Mesenchymal stem cell (in vitro differentiated cells and primary cell): ENCODE results near the gene DISC1.

Experiments
- DNase-seq: peaks from one replicate; pipeline ENCODE4 v3.0.0-alpha.2; 2013
- H2AFZ ChIP-seq: one replicate; pipeline ENCODE4 v1.6.1; 2013; ENCODE audit warnings: low read depth, mild to moderate bottlenecking, control low read depth, inconsistent platforms, low read length, moderate library complexity
- H2AK5ac ChIP-seq: 2 replicates; pipeline ENCODE4 v1.6.1; 2013; ENCODE audit warnings: low read length, moderate library complexity, mild to moderate bottlenecking, inconsistent platforms; ENCODE audit not compliant: severe bottlenecking
- H2BK120ac ChIP-seq: one replicate; pipeline ENCODE4 v1.6.1; 2013; ENCODE audit warnings: low read depth, mild to moderate bottlenecking, inconsistent platforms, low read length, moderate library complexity
- H2BK12ac ChIP-seq, 2 experiments: one replicate each; pipeline ENCODE4 v1.6.1; 2013; ENCODE audit warnings: inconsistent platforms in 2 of 2, low read length in 2 of 2, mild to moderate bottlenecking in 2 of 2, moderate library complexity in 2 of 2, control low read depth in 1 of 2
- H2BK15ac ChIP-seq: one replicate; pipeline ENCODE4 v1.6.1; 2013; ENCODE audit warnings: mild to moderate bottlenecking, low read depth, inconsistent platforms; ENCODE audit not compliant: poor library complexity, severe bottlenecking
- H2BK5ac ChIP-seq: 2 replicates; pipeline ENCODE4 v1.6.1; 2013; ENCODE audit warnings: low read depth, mild to moderate bottlenecking, low read length, control low read depth, inconsistent platforms; ENCODE audit not compliant: poor library complexity, severe bottlenecking
- H3K14ac ChIP-seq, 2 experiments: one replicate each; pipeline ENCODE4 v1.6.1; 2013; ENCODE audit warnings: inconsistent platforms in 2 of 2, low read length in 2 of 2, control low read depth in 1 of 2, mild to moderate bottlenecking in 1 of 2, moderate library complexity in 1 of 2
- H3K18ac ChIP-seq, 2 experiments: one replicate each; pipeline ENCODE4 v1.6.1; 2013; ENCODE audit warnings: inconsistent platforms in 2 of 2, low read length in 2 of 2, control low read depth in 1 of 2, low read depth in 1 of 2, mild to moderate bottlenecking in 1 of 2
- H3K23ac ChIP-seq, 2 experiments: one replicate each; pipeline ENCODE4 v1.6.1; 2013; ENCODE audit warnings: inconsistent platforms in 2 of 2, low read length in 2 of 2, mild to moderate bottlenecking in 2 of 2, moderate library complexity in 2 of 2, control low read depth in 1 of 2
- H3K27ac ChIP-seq: 2 replicates; pipeline ENCODE4 v1.5.1; 2013; ENCODE audit warnings: mild to moderate bottlenecking, moderate library complexity, low read length, control low read depth, inconsistent platforms; ENCODE audit not compliant: poor library complexity, severe bottlenecking
- H3K27me3 ChIP-seq, 2 experiments: 2 replicates each; pipeline versions ENCODE4 v1.6.1 to v1.7.0; 2013; ENCODE audit warnings: low read length in 2 of 2, mild to moderate bottlenecking in 2 of 2, moderate library complexity in 2 of 2, control low read depth in 1 of 2, inconsistent platforms in 1 of 2; ENCODE audit not compliant: control insufficient read depth in 1 of 2, insufficient read depth in 1 of 2
- H3K36me3 ChIP-seq, 2 experiments: 2 replicates each; pipeline versions ENCODE4 v1.6.1 to v1.7.0; 2013; ENCODE audit warnings: low read length in 2 of 2, control low read depth in 1 of 2, inconsistent platforms in 1 of 2, low read depth in 1 of 2, mild to moderate bottlenecking in 1 of 2; ENCODE audit not compliant: insufficient read depth in 2 of 2, control insufficient read depth in 1 of 2
- H3K4ac ChIP-seq, 2 experiments: one replicate each; pipeline ENCODE4 v1.6.1; 2013; ENCODE audit warnings: inconsistent platforms in 2 of 2, low read length in 2 of 2, mild to moderate bottlenecking in 2 of 2, moderate library complexity in 2 of 2, control low read depth in 1 of 2, low read depth in 1 of 2
- H3K4me1 ChIP-seq: 2 replicates; pipeline ENCODE4 v1.6.1; 2013; ENCODE audit warnings: low read depth, low read length, control low read depth; ENCODE audit not compliant: control insufficient read depth, insufficient read depth
- H3K4me2 ChIP-seq: 2 replicates; pipeline ENCODE4 v1.6.1; 2013; ENCODE audit warnings: low read length, mild to moderate bottlenecking, inconsistent platforms; ENCODE audit not compliant: poor library complexity, severe bottlenecking
- H3K4me3 ChIP-seq, 2 experiments: 2 replicates each; pipeline versions ENCODE4 v1.5.1 to v1.7.0; 2013; ENCODE audit warnings: low read length in 2 of 2, mild to moderate bottlenecking in 2 of 2, control low read depth in 1 of 2, low read depth in 1 of 2; ENCODE audit not compliant: insufficient read depth in 1 of 2
- H3K79me1 ChIP-seq: replicated peaks from 2 replicates; pipeline ENCODE4 v1.6.1; 2013; ENCODE audit warnings: mild to moderate bottlenecking, control low read depth, low read length, inconsistent platforms; ENCODE audit not compliant: poor library complexity, severe bottlenecking
- H3K9ac ChIP-seq: 2 replicates; pipeline ENCODE4 v1.7.0; 2013; ENCODE audit warnings: mild to moderate bottlenecking, low read length, moderate library complexity
- H3K9me3 ChIP-seq: 2 replicates; pipeline ENCODE4 v1.7.0; 2013; ENCODE audit warnings: mild to moderate bottlenecking, low read length; ENCODE audit not compliant: control insufficient read depth
- H4K8ac ChIP-seq: one replicate; pipeline ENCODE4 v1.6.1; 2013; ENCODE audit warnings: inconsistent platforms, mild to moderate bottlenecking, low read length, moderate library complexity
- H4K91ac ChIP-seq: one replicate; pipeline ENCODE4 v1.6.1; 2013; ENCODE audit warnings: mild to moderate bottlenecking, low read length, inconsistent platforms
- WGBS: methylation state at CpG from one replicate; pipeline ENCODE4 v1.1.7; 2013; ENCODE audit warnings: mixed read lengths; 5-methylcytosine and 5-hydroxymethylcytosine counted together

DISC1 gene

GRCh38 chr1:231799363-231799986 is 172.9 kb downstream of the DISC1 start:
- Histone ChIP-seq H3K18ac (no peak overlapping the region), H3K9me3 (peaks cover 6% of the 10 kb centered on the region), H3K23ac (no peak overlapping the region), H2AFZ (no peak overlapping the region), H3K4me3 (no peak overlapping the region), H3K9ac (no peak overlapping the region), H3K79me1 (peaks cover 5% of the 10 kb centered on the region), H2BK15ac (no peak overlapping the region), H2BK5ac (no peak overlapping the region), H3K4me1 (peaks cover 2% of the 10 kb centered on the region), H3K14ac (no peak overlapping the region), H4K8ac (no peak overlapping the region), H3K27me3 (no peaks in the 10 kb centered on the region), H3K4me2 (no peak overlapping the region), H3K36me3 (peaks cover 0 to 7% of the 10 kb centered on the region in 2 experiments), H4K91ac (no peak overlapping the region), H3K4ac (no peak overlapping the region), H2BK12ac (no peak overlapping the region), H3K27ac (no peak overlapping the region), H2BK120ac (no peak overlapping the region), H2AK5ac (no peak overlapping the region)
- peak; percentile 16 for DNase-seq
- WGBS: 87% methylated on average over 5 of the region's 6 CpGs

DNA sequence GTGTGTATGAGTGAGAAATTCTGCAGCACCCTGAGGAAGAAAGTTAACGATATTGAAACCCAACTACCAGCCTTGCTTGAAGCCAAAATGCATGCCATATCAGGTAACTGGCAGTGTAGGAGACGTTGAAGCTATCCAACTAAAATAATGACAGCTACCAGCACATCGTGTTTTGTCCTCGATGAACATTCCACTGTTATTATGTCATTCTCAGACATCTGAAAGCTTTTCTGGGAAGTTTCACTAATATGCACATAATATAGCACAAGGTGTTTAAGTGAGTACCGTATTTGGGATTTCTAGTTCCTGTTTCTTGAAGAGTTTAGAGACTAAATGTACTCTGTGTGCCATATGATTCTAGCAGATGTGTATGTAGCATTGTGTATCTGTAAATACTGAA is 173.5 kb downstream of the DISC1 start:
- DNase-seq: no peak
- Histone ChIP-seq H3K27me3 (no peaks in the 10 kb centered on the region), H3K4me3 (no peak overlapping the region), H2BK12ac (no peak overlapping the region), H2BK5ac (no peak overlapping the region), H3K9ac (no peak overlapping the region), H3K18ac (no peak overlapping the region), H2BK120ac (no peak overlapping the region), H3K79me1 (peaks cover 5% of the 10 kb centered on the region), H4K8ac (no peak overlapping the region), H4K91ac (no peak overlapping the region), H2BK15ac (no peak overlapping the region), H3K4me2 (no peak overlapping the region), H3K4me1 (peaks cover 2% of the 10 kb centered on the region), H3K4ac (no peak overlapping the region), H2AFZ (no peak overlapping the region), H3K9me3 (peaks cover 6% of the 10 kb centered on the region), H3K27ac (peak overlapping the region; percentile 37), H3K23ac (no peak overlapping the region), H2AK5ac (no peak overlapping the region), H3K36me3 (peaks cover 0 to 7% of the 10 kb centered on the region in 2 experiments), H3K14ac (no peak overlapping the region)
- 70% methylated on average over 3 of the region's 5 CpGs for WGBS

GRCh38 chr1:231801042-231801585 is 174.5 kb downstream of the DISC1 start:
- Histone ChIP-seq H2BK15ac (no peak overlapping the region), H2BK120ac (no peak overlapping the region), H3K18ac (no peak overlapping the region), H3K79me1 (peaks cover 4% of the 10 kb centered on the region), H2AK5ac (no peak overlapping the region), H2BK12ac (no peak overlapping the region), H3K4me1 (peaks cover 2% of the 10 kb centered on the region), H2AFZ (no peak overlapping the region), H3K27me3 (no peaks in the 10 kb centered on the region), H3K4me2 (no peak overlapping the region), H3K9me3 (peaks cover 6% of the 10 kb centered on the region), H3K23ac (no peak overlapping the region), H4K91ac (no peak overlapping the region), H3K4ac (no peak overlapping the region), H3K36me3 (peaks cover 0 to 8% of the 10 kb centered on the region in 2 experiments), H3K4me3 (no peak overlapping the region), H2BK5ac (no peak overlapping the region), H3K14ac (no peak overlapping the region), H3K9ac (no peak overlapping the region), H4K8ac (no peak overlapping the region), H3K27ac (no peak overlapping the region)
- 100% methylated on average over 6 of the region's 6 CpGs for WGBS
- DNase-seq: no peak

DNA sequence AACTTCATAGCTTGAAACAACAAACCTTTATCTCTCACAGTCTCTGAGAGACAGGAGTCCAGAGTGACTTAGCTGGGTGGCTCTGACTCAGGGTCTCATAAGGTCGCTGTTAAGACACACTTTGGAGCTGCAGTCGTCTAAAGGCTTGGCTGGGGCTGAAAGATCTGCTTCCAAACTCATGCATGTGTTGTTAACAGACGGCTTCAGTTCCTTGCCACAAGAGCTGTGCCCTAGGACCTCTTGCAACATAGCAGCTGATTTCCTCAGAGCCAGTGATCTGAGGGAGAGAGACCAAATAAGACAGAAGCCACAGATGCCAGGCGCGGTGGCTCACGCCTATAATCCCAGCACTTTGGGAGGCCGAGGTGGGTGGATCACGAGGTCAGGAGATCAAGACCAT is 176.8 kb downstream of the DISC1 start:
- peaks cover 0 to 19% of the 10 kb centered on the region in 2 experiments for H3K36me3 ChIP-seq
- no peak overlapping the region for H3K4me2 ChIP-seq
- H2BK120ac ChIP-seq: no peak overlapping the region
- no peak overlapping the region for H3K4ac ChIP-seq
- peaks cover 6% of the 10 kb centered on the region for H3K9me3 ChIP-seq
- H4K91ac ChIP-seq: no peak overlapping the region
- H3K4me1 ChIP-seq: peaks cover 2% of the 10 kb centered on the region
- H3K23ac ChIP-seq: no peak overlapping the region
- 80% methylated on average over 8 of the region's 8 CpGs for WGBS
- no peaks in the 10 kb centered on the region for H3K27me3 ChIP-seq
- DNase-seq: peak; percentile 79
- H2BK5ac ChIP-seq: no peak overlapping the region
- H3K18ac ChIP-seq: no peak overlapping the region
- no peak overlapping the region for H4K8ac ChIP-seq
- H2BK12ac ChIP-seq: no peak overlapping the region
- H2AK5ac ChIP-seq: peak overlapping the region; percentile 41
- no peak overlapping the region for H3K4me3 ChIP-seq
- peak overlapping the region; percentile 31 for H3K27ac ChIP-seq
- peaks cover 3% of the 10 kb centered on the region for H3K79me1 ChIP-seq
- no peak overlapping the region for H2AFZ ChIP-seq
- no peak overlapping the region for H2BK15ac ChIP-seq
- H3K14ac ChIP-seq: no peak overlapping the region
- no peak overlapping the region for H3K9ac ChIP-seq
